Measurements from ENCODE around the gene TPRA1. TPM values are rescaled to one million over a fixed set of nuclear protein-coding genes. Genes with fewer than 3 reads are reported as not detected.

The TPRA1 gene
- total RNA-seq, 1 donor from 2014 or later: 24.6 TPM

GRCh38 chr3:127542441-127542952 lies 48.0 kb downstream of the TPRA1 start:
- H2AFZ ChIP-seq (ENCODE audit: low read depth, low read length): no peak overlapping the region
- no peak overlapping the region for H3K27ac Mint-ChIP-seq (ENCODE audit: unreplicated experiment)
- H3K79me2 ChIP-seq (ENCODE audit: insufficient read depth, low read length): no peaks in the 10 kb centered on the region
- H3K4me1 Mint-ChIP-seq (ENCODE audit: low read depth, unreplicated experiment): peaks cover 2% of the 10 kb centered on the region
- no peak for TF ChIP-seq EZH2 (IDR thresholded peaks at IDR 0.05; ENCODE audit: insufficient read depth, low read length)
- TF ChIP-seq, protein P1, sequence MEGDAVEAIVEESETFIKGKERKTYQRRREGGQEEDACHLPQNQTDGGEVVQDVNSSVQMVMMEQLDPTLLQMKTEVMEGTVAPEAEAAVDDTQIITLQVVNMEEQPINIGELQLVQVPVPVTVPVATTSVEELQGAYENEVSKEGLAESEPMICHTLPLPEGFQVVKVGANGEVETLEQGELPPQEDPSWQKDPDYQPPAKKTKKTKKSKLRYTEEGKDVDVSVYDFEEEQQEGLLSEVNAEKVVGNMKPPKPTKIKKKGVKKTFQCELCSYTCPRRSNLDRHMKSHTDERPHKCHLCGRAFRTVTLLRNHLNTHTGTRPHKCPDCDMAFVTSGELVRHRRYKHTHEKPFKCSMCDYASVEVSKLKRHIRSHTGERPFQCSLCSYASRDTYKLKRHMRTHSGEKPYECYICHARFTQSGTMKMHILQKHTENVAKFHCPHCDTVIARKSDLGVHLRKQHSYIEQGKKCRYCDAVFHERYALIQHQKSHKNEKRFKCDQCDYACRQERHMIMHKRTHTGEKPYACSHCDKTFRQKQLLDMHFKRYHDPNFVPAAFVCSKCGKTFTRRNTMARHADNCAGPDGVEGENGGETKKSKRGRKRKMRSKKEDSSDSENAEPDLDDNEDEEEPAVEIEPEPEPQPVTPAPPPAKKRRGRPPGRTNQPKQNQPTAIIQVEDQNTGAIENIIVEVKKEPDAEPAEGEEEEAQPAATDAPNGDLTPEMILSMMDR (IDR thresholded peaks at IDR 0.05; ENCODE audit: insufficient read depth, low read depth, low read length): no peak
- no peak overlapping the region for H3K4me3 ChIP-seq (ENCODE audit: insufficient read depth, low read depth, low read length)
- H3K27ac ChIP-seq (ENCODE audit: low read depth, low read length): no peak overlapping the region
- H3K27me3 Mint-ChIP-seq (ENCODE audit: low read depth, unreplicated experiment): peaks cover 41% of the 10 kb centered on the region
- no peak for FAIRE-seq
- no peak overlapping the region for H3K4me3 Mint-ChIP-seq (ENCODE audit: unreplicated experiment)
- H3K36me3 ChIP-seq (ENCODE audit: insufficient read depth, low read length): no peaks in the 10 kb centered on the region
- H3K27me3 ChIP-seq (ENCODE audit: insufficient read depth, low read length): peaks cover 6% of the 10 kb centered on the region
- no peaks in the 10 kb centered on the region for H3K4me1 ChIP-seq (ENCODE audit: insufficient read depth, low read length)
- no peak overlapping the region for H3K9ac ChIP-seq (ENCODE audit: low read length)
- DNase-seq (ENCODE audit: low read depth): no peak
- H4K20me1 ChIP-seq (ENCODE audit: insufficient read depth, low read length): no peaks in the 10 kb centered on the region
- H3K4me2 ChIP-seq (ENCODE audit: low read length): no peak overlapping the region
- no peaks in the 10 kb centered on the region for H3K36me3 Mint-ChIP-seq (ENCODE audit: low read depth, unreplicated experiment)
- no peaks in the 10 kb centered on the region for H3K9me3 Mint-ChIP-seq (ENCODE audit: unreplicated experiment)
- H3K9me3 ChIP-seq (ENCODE audit: insufficient read depth, low read depth, low read length): no peaks in the 10 kb centered on the region

GRCh38 chr3:127541320-127541719 lies 49.2 kb downstream of the TPRA1 start:
- TF ChIP-seq, protein P1 (IDR thresholded peaks at IDR 0.05; ENCODE audit: insufficient read depth, low read depth, low read length): no peak
- TF ChIP-seq EZH2 (IDR thresholded peaks at IDR 0.05; ENCODE audit: insufficient read depth, low read length): no peak
- no peaks in the 10 kb centered on the region for H3K4me1 ChIP-seq (ENCODE audit: insufficient read depth, low read length)
- H3K27ac ChIP-seq (ENCODE audit: low read depth, low read length): no peak overlapping the region
- FAIRE-seq (no peak), DNase-seq (ENCODE audit: low read depth) (no peak)
- no peaks in the 10 kb centered on the region for H3K9me3 ChIP-seq (ENCODE audit: insufficient read depth, low read depth, low read length)
- Mint-ChIP-seq H3K36me3 (ENCODE audit: low read depth, unreplicated experiment) (no peaks in the 10 kb centered on the region), H3K9me3 (ENCODE audit: unreplicated experiment) (no peaks in the 10 kb centered on the region), H3K27ac (ENCODE audit: unreplicated experiment) (no peak overlapping the region), H3K4me1 (ENCODE audit: low read depth, unreplicated experiment) (peaks cover 5% of the 10 kb centered on the region), H3K27me3 (ENCODE audit: low read depth, unreplicated experiment) (peaks cover 43% of the 10 kb centered on the region), H3K4me3 (ENCODE audit: unreplicated experiment) (no peak overlapping the region)
- peaks cover 6% of the 10 kb centered on the region for H3K27me3 ChIP-seq (ENCODE audit: insufficient read depth, low read length)
- no peak overlapping the region for H3K4me3 ChIP-seq (ENCODE audit: insufficient read depth, low read depth, low read length)
- H3K79me2 ChIP-seq (ENCODE audit: insufficient read depth, low read length): no peaks in the 10 kb centered on the region
- no peak overlapping the region for H2AFZ ChIP-seq (ENCODE audit: low read depth, low read length)
- H3K36me3 ChIP-seq (ENCODE audit: insufficient read depth, low read length): no peaks in the 10 kb centered on the region
- H3K9ac ChIP-seq (ENCODE audit: low read length): no peak overlapping the region
- H4K20me1 ChIP-seq (ENCODE audit: insufficient read depth, low read length): no peaks in the 10 kb centered on the region
- no peak overlapping the region for H3K4me2 ChIP-seq (ENCODE audit: low read length)

DNA sequence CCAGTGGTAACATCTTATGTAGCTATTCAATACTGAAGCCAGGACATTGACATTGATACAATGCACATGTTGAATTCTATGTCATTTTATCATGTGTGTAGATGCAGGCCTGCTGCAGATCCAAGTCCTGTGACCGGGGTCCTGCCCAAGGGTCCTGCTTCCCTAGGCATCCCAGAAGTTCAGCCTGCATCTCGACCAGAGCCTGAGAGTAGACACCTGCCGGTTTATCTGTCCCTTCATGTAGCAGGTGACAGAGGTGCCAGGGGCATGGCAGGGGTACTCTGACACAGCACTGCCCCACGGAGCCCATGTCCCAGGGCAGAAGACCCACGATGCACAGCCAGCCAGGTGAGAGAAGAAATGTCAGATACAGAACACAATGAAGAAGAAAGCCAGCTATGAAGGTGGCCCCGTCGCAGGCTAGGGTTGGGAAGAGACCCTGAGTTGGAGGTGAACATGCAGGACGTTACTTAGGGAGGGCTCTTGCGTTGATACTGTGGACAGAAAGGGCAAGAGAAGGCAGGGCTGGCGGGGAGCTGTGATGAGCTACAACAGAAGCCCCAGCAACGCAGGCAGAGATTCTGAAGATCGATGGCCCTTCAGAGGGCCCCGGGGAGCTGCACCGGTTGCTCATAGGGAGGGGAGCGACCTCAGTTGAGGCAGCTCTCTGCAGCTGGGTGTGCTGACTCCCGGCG lies 51.0 kb downstream of the TPRA1 start:
- H3K79me2 ChIP-seq (ENCODE audit: insufficient read depth, low read length): no peaks in the 10 kb centered on the region
- no peaks in the 10 kb centered on the region for H3K36me3 ChIP-seq (ENCODE audit: insufficient read depth, low read length)
- no peaks in the 10 kb centered on the region for H3K9me3 Mint-ChIP-seq (ENCODE audit: unreplicated experiment)
- no peak overlapping the region for H3K4me3 Mint-ChIP-seq (ENCODE audit: unreplicated experiment)
- peaks cover 6% of the 10 kb centered on the region for H3K27me3 ChIP-seq (ENCODE audit: insufficient read depth, low read length)
- H3K9ac ChIP-seq (ENCODE audit: low read length): no peak overlapping the region
- H3K9me3 ChIP-seq (ENCODE audit: insufficient read depth, low read depth, low read length): no peaks in the 10 kb centered on the region
- FAIRE-seq (no peak), DNase-seq (ENCODE audit: low read depth) (no peak)
- no peak overlapping the region for H2AFZ ChIP-seq (ENCODE audit: low read depth, low read length)
- TF ChIP-seq, protein P1 (IDR thresholded peaks at IDR 0.05; ENCODE audit: insufficient read depth, low read depth, low read length): no peak
- no peak for TF ChIP-seq EZH2 (IDR thresholded peaks at IDR 0.05; ENCODE audit: insufficient read depth, low read length)
- H3K27ac Mint-ChIP-seq (ENCODE audit: unreplicated experiment): no peak overlapping the region
- H4K20me1 ChIP-seq (ENCODE audit: insufficient read depth, low read length): no peaks in the 10 kb centered on the region
- H3K4me1 ChIP-seq (ENCODE audit: insufficient read depth, low read length): no peaks in the 10 kb centered on the region
- H3K4me3 ChIP-seq (ENCODE audit: insufficient read depth, low read depth, low read length): no peak overlapping the region
- no peaks in the 10 kb centered on the region for H3K36me3 Mint-ChIP-seq (ENCODE audit: low read depth, unreplicated experiment)
- peaks cover 3% of the 10 kb centered on the region for H3K4me1 Mint-ChIP-seq (ENCODE audit: low read depth, unreplicated experiment)
- no peak overlapping the region for H3K27ac ChIP-seq (ENCODE audit: low read depth, low read length)
- H3K4me2 ChIP-seq (ENCODE audit: low read length): no peak overlapping the region
- H3K27me3 Mint-ChIP-seq (ENCODE audit: low read depth, unreplicated experiment): peaks cover 45% of the 10 kb centered on the region

Measured in astrocyte (in vitro differentiated cells and primary cell).